Measurements from ENCODE around the gene RNF130.

The RNF130 gene

GRCh38 chr5:180084638-180085561, 13.3 kb upstream of the RNF130 start:
- peak; percentile 75 for DNase-seq

GRCh38 chr5:180083529-180084060, 12.0 kb upstream of the RNF130 start:
- DNase-seq = no peak

DNA sequence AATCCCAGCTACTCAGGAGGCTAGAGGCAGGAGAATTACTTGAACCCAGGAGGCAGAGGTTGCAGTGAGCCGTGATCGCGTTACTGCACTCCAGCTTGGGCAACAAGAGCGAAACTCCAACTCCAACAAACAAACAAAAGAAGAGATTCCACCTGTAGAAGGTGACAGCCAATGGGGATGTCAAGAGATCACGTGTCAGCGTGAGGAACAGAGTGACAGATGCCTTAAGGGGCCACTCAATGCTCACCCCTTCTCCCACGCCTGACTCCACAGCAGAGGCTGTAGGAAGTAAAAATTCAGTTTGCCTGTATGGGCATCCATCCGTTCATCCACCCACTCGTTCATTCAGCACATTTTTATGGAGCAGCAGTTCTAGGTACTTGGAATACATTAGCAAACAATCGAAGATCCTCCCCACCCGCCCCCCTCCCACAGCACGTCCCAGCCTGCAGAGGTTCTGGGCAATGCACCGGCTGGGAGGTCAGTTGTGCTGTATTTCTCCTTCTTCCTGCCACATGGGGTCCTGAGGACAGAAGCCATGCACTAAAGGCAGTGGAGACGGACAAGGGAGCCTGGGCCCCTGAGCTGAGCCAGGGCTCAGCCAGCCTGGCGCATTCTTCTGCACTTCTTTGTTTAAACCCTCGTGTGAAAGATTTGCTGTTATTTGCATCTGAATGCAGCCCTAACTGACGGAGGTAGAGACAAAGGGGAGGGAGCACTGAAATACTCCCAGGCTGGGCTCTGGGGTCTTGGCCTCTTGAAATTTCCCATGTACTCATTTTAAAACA, 11.3 kb upstream of the RNF130 start:
- no peak for DNase-seq

- DNase-seq = no peak
These were observed 9.9 kb upstream of the RNF130 start for GRCh38 chr5:180081481-180081880.

GRCh38 chr5:180080486-180081280, 9.1 kb upstream of the RNF130 start:
- no peak for DNase-seq

GRCh38 chr5:180079702-180080466, 8.3 kb upstream of the RNF130 start:
- DNase-seq = no peak

GRCh38 chr5:180078348-180078747, 6.8 kb upstream of the RNF130 start:
- no peak for DNase-seq

DNA sequence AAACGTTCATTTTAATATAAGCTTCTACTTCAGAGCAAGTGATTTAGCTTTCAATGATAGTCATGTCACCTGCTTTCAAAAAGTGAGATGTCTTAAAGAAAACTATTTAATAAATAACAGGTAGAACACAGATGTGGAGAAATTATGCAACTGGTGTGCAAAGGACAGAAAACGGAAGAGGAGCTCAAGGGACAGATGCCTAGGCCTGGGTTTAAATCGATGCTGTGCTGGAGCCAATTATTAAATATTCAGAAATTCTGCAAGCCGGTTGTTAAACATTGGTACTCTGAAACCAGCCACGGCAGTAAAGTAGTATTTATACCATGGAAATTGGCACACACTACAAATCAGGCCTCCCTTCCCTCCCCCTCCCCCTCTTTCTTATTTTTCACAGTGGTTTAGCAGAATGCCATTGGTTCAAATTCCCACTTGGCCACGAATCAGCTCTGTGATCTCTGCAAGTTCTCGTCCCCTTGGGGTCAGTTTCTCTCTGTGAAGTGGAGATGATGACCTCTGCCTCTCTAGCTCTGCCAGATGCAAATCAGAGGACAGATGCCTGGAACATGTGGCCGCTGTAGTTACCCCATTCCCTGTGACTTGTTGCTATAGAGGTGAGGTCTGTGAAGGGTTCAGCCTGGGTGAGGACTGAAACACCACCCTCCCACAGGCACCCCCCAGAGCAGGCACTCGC, 6.2 kb upstream of the RNF130 start:
- no peak for DNase-seq

DNA sequence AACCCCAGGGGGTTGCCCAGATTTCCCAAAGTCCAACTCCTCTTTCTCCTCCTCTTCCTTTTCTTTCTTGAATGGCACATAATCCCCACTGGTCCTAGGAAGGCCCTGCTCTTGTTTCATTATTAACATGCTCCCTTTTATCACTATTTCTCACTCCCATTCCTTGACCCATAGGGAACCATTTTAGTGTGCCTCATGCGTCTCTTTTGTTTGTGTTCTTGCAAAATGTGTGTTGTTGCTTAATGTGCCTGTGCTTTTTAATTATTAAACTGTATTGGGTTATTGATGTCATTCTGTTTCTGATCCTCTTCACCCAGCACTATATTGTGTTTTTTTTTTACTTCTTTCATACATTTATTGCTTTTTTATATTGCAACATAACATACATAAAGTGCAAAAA, 4.1 kb upstream of the RNF130 start:
- no peak for DNase-seq

GRCh38 chr5:180074462-180074861, 2.9 kb upstream of the RNF130 start:
- no peak for DNase-seq

- DNase-seq = no peak
These were observed 997 bp upstream of the RNF130 start for GRCh38 chr5:180072556-180072955.

GRCh38 chr5:180072256-180072548, 643 bp upstream of the RNF130 start:
- DNase-seq = no peak

DNA sequence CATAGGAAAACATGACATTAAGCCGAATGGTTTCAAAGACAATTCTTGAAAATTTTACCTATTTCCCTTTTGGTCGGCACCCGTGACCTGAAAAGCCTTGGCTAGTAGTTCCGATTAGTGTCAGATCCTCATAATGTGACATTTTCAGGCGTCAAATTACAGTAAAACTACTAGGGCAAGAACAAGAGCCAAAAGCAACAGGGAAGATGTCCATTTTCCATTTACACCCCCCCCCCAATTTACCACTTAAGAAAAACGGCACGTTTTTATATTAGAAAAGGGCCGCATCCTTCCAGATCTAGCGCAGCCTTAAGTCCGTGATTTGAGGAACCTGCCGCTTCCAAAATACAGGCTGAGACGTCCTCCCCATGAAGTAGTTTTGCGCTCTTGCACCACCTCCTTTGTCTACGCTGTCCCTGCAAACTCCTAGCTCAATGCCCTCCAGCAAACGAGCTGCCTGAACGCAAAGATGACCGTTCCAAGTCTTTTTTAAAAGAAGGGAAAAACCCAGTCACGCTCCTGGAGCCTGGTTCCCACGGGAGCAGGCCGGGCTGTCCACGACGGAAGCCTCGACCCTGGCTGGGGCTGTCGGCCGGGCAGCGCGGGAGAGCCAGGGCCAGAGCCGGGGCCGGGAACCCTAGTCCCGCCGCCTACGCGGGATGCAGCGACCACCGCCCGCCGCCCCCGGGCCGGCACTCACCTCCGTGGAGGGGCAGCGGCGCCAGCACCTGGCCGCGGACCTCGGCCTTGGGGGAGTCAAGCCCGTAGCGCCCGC, 616 bp downstream of the RNF130 start:
- DNase-seq = peak; percentile 55

DNA sequence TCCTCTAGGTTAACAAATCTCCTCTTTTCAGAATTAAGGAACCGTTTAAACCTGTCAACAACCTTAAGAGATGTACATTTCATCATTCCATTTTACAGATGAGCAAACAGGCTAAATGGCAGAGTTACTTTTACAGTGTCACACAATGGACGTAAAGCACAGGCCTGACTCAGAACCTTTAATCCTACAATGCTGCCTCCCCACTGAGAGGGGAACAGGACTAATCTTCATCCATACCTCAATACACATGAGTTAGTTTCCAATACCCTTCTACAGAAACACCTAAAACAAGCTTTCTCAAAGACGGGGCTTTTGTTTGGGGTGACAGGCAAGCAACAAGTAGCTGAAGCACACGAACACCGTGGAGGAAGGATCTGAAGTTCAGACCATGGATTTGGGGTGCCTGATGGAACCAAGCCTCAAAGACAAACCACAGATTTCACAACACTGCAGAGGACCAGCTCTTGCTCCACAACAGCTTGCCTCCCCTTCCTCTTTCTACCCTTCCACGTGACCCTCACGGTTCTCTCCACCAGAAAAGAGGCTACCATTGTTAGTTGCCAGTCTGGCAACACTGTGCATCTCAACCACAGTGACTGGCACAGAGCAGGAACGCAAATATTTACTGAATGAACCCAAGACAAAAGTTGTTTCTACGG, 1.8 kb downstream of the RNF130 start:
- DNase-seq = peak; percentile 96

- DNase-seq = no peak
These were observed 3.0 kb downstream of the RNF130 start for GRCh38 chr5:180068519-180069090.

DNA sequence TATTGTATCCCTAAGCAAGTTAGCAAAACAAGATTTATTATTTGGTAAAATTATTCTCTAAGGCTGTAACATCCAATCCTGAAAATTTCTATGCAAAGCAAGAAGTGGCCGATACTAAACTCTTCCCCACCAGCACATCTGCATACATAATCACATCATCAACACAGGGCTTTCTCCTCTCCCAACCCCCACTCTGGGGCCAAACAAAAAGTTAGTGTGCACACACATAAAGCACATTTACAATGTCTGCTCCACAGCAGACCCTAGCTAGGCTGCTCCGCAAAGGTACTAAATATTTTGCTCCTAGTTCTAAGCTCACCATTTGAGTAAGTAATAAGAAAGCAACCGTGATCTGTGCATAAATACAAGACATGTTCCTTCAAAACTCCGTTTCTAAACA, 3.6 kb downstream of the RNF130 start:
- DNase-seq = no peak

DNA sequence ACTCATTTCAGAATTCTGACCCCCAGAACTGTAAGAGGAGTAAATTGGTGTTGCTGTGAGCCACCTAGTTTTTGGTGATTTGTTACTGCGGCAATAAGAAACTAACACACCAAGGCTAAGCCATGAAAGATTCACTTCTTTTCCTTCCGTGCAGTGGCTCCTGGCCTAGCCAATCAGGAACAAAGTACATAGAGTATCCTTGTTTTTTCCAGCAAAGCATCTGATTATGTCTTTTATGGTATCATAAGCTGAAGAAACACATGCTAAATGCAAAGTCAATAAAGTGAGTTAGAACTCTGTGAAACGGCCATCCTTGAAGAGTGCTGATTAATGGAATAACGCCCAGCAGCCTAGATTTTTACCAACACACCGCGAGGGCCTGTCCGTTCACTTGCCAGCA, 11.4 kb downstream of the RNF130 start:
- DNase-seq = no peak

GRCh38 chr5:180059326-180059725, 12.2 kb downstream of the RNF130 start:
- DNase-seq = no peak

GRCh38 chr5:180056153-180056552, 15.4 kb downstream of the RNF130 start:
- no peak for DNase-seq

DNA sequence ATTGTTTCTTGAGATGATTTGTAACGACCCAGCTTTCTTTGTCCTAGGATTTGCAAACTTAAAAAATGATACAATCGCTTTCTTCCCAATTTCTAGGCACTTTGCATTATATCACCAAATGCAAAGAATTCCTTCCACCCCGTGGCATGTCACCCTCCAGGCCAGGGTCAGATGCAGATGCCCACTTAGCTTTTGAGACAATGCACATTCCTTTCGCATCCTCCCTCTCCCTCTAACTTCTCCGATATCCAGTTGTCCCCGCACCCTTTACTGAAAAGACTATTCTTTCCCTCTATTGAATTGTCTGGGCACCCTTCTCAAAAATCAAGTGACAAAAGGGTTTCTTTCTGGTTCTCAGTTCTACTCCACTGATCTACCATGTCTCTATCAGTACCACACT, 17.3 kb downstream of the RNF130 start:
- no peak for DNase-seq

Data from GF-D8 (cell line).